Measurements from ENCODE around the gene SCAP.

SCAP gene

DNA sequence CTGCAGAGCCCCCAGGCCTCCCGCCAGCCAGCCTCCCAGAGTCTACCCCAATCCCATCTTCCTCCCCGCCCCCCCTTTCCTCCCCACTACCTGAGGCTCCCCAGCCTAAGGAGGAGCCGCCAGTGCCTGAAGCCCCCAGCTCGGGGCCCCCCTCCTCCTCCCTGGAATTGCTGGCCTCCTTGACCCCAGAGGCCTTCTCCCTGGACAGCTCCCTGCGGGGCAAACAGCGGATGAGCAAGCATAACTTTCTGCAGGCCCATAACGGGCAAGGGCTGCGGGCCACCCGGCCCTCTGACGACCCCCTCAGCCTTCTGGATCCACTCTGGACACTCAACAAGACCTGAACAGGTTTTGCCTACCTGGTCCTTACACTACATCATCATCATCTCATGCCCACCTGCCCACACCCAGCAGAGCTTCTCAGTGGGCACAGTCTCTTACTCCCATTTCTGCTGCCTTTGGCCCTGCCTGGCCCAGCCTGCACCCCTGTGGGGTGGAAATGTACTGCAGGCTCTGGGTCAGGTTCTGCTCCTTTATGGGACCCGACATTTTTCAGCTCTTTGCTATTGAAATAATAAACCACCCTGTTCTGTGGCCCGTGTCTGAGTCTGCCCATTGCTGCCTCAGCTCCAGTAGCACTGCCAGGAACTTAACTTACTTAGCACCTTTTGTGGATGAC lies 62.8 kb downstream of the SCAP start:
- peak; percentile 53 for DNase-seq

DNA sequence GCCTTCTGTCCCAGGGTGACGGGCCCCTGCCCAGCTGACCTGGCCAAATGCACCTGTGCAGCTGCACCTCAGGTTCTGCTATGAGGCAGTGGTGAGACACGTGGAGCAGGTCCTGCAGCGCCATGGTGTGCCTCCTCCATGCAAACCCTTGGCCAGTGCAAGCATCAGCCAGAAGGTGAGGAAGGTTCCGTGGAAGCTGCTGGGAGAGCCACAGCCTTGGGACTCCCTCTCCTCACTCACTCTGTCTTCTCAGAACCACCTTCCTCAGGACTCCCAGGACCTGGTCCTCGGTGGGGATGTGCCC lies 63.3 kb downstream of the SCAP start:
- DNase-seq = no peak

DNA sequence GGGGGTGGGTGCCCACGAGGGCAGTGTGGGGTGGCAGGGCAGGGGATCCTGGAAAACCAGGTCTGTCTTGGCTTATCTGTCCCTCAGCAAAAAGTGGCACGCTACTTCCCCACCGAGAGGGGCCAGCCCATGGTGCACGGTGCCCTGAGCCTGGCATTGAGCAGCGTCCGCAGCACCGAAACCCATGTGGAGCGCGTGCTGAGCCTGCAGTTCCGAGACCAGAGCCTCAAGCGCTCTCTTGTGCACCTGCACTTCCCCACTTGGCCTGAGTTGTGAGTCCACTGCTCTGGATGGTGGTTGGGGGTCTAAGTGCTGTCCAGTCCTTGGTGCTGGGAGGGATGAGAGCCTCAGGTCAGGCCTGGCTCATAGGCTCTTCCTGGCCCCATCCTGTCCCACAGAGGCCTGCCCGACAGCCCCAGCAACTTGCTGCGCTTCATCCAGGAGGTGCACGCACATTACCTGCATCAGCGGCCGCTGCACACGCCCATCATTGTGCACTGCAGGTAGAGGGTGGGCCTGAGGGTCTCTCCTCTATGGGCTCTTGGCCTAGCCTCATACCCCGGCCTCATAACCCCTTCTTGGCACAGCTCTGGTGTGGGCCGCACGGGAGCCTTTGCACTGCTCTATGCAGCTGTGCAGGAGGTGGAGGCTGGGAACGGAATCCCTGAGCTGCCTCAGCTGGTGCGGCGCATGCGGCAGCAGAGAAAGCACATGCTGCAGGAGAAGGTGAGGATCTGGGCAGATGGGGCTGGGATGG lies 63.9 kb downstream of the SCAP start:
- peak; percentile 60 for DNase-seq

DNA sequence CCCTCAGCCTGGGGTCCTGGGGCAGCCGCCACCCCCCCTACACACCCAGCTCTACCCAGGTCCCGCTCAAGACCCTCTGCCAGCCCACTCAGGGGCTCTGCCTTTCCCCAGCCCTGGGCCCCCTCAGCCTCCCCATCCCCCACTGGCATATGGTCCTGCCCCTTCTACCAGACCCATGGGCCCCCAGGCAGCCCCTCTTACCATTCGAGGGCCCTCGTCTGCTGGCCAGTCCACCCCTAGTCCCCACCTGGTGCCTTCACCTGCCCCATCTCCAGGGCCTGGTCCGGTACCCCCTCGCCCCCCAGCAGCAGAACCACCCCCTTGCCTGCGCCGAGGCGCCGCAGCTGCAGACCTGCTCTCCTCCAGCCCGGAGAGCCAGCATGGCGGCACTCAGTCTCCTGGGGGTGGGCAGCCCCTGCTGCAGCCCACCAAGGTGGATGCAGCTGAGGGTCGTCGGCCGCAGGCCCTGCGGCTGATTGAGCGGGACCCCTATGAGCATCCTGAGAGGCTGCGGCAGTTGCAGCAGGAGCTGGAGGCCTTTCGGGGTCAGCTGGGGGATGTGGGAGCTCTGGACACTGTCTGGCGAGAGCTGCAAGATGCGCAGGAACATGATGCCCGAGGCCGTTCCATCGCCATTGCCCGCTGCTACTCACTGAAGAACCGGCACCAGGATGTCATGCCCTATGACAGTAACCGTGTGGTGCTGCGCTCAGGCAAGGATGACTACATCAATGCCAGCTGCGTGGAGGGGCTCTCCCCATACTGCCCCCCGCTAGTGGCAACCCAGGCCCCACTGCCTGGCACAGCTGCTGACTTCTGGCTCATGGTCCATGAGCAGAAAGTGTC lies 64.7 kb downstream of the SCAP start:
- DNase-seq = no peak

DNA sequence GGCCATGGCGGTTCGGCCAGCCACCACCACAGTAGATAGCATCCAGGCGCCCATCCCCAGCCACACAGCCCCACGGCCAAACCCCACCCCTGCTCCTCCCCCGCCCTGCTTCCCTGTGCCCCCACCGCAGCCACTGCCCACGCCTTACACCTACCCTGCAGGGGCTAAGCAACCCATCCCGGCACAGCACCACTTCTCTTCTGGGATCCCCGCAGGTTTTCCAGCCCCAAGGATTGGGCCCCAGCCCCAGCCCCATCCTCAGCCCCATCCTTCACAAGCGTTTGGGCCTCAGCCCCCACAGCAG lies 65.4 kb downstream of the SCAP start:
- no peak for DNase-seq

DNA sequence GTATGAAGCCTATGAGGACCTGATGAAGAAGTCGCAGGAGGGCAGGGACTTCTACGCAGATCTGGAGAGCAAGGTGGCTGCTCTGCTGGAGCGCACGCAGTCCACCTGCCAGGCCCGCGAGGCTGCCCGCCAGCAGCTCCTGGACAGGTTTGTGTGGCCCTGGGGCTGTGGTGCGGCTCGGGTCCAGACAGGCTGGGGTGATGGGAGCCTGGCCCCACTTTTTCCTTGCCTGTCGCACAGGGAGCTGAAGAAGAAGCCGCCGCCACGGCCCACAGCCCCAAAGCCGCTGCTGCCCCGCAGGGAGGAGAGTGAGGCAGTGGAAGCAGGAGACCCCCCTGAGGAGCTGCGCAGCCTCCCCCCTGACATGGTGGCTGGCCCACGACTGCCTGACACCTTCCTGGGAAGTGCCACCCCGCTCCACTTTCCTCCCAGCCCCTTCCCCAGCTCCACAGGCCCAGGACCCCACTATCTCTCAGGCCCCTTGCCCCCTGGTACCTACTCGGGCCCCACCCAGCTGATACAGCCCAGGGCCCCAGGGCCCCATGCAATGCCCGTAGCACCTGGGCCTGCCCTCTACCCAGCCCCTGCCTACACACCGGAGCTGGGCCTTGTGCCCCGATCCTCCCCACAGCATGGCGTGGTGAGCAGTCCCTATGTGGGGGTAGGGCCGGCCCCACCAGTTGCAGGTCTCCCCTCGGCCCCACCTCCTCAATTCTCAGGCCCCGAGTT lies 65.9 kb downstream of the SCAP start:
- DNase-seq = no peak

DNA sequence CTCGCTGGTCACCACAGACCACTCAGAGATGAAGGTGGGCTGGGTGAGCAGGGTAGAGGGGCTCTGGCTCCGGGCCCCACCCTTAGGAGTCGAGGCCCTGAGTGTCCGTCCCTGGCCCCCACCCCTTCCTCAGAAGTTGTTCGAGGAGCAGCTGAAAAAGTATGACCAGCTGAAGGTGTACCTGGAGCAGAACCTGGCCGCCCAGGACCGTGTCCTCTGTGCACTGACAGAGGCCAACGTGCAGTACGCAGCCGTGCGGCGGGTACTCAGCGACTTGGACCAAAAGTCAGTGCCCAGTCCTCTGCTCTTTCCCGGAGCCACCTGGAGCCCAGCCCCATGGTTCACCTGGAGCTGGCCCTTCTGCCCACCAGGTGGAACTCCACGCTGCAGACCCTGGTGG lies 66.5 kb downstream of the SCAP start:
- no peak for DNase-seq

DNA sequence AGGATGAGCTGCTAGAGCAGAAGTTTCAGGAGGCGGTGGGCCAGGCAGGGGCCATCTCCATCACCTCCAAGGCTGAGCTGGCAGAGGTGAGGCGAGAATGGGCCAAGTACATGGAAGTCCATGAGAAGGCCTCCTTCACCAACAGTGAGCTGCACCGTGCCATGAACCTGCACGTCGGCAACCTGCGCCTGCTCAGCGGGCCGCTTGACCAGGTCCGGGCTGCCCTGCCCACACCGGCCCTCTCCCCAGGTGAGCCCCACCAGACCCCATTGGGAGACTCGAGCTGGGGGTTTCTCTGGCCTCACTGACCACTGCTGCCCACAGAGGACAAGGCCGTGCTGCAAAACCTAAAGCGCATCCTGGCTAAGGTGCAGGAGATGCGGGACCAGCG lies 66.9 kb downstream of the SCAP start:
- DNase-seq = no peak

DNA sequence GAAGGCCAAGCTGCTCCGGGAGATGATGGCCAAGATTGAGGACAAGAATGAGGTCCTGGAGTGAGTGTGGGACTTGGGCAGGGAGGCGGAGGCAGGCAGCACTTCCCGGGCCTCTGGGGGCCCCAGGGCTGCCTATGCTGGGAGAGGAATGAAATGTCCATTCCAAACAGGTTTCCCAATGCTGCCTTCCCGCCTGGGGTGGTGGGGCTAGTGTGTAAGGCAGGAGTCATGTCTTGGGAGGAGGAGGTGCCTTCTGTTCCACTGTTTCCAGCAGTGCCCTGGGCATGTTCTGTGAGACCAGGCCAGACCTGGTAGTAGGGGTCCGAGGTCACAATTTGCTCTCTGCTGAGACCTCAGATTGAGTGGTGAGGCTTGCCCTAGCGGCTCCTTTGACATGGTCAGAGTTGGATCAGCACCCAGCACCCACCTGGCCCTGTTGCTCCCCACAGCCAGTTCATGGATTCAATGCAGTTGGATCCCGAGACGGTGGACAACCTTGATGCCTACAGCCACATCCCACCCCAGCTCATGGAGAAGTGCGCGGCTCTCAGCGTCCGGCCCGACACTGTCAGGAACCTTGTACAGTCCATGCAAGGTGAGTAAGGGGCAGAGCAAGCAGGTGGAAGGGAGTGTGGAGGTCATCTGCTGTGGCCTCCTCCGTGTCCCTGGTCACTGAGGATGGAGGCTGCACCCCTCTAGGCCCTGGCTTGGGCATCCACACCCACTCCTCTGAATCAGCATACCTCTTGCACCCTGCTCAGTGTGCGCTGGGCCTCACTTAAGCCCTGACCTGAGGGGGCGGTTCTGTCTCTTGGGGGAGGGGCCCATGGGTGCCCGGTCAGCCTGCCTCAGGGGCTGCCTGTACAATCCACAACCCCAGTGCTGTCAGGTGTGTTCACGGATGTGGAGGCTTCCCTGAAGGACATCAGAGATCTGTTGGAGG lies 67.6 kb downstream of the SCAP start:
- no peak for DNase-seq

DNA sequence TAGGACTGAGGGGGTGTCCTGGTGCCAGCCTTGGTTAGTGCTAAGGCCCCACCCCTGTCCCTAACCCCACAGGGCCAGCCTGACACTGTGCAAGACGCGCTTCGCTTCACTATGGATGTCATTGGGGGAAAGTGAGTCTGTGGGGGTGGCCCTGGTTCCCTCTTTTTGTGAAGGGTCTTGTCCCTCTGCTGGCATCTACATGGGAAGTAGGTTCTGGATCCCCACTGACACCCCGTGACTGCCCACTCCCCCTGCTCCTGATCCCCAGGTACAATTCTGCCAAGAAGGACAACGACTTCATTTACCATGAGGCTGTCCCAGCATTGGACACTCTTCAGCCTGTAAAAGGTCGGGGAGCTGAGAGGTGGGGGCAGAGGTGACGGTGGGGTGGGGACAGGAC lies 68.5 kb downstream of the SCAP start:
- no peak for DNase-seq

DNA sequence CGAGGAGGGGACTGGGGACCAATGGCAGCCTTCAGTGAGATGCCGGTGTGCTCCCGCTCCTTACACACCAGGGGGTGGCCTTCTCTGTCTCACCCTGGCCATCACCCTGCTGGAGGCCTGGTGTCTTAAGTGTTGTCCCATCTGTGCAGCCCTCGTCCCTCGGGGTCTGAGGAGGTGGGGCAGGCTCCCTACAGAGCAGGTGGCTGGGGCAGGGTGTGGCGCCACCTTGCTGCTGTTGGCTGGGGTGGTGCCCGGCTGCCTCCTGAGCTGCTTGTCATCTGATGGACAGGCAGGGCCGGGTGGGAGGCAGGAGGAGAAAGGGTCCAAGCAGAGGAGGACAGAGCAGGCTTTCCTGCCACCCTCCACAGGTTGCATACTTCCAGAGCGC lies 69.0 kb downstream of the SCAP start:
- DNase-seq = no peak

DNA sequence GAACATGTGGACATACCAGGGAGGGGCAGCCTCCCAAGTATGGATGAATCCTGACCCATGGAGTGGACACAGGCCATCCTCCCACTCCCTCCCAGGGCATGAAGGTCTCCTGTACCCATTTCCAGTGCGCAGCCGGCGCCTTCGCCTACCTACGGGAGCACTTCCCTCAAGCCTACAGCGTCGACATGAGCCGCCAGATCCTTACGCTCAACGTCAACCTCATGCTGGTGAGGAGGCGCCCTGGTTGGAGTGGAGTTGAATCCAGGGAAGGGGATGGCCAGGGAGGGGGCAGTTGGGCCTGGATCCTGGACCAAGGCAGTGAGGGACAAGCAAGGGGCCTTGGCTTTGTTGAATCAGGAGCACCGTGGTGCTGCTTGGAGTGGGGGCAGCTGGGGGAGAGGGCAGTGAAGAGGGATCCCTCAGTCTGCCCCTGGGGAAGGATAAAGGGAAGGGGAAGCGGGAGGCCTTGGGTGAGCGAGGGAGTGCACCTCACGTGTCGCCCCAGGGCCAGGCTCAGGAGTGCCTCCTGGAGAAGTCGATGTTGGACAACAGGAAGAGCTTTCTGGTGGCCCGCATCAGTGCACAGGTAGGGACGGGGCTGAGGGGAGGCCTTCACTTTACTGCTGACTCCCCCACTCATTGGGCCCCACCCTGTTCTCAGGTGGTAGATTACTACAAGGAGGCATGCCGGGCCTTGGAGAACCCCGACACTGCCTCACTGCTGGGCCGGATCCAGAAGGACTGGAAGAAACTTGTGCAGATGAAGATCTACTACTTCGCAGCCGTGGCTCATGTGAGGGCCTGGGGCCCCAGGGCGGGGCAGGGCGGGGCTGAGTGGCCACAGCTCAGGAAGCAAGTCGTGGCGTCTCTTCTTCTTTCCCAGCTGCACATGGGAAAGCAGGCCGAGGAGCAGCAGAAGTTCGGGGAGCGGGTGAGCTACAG lies 69.7 kb downstream of the SCAP start:
- DNase-seq = no peak

DNA sequence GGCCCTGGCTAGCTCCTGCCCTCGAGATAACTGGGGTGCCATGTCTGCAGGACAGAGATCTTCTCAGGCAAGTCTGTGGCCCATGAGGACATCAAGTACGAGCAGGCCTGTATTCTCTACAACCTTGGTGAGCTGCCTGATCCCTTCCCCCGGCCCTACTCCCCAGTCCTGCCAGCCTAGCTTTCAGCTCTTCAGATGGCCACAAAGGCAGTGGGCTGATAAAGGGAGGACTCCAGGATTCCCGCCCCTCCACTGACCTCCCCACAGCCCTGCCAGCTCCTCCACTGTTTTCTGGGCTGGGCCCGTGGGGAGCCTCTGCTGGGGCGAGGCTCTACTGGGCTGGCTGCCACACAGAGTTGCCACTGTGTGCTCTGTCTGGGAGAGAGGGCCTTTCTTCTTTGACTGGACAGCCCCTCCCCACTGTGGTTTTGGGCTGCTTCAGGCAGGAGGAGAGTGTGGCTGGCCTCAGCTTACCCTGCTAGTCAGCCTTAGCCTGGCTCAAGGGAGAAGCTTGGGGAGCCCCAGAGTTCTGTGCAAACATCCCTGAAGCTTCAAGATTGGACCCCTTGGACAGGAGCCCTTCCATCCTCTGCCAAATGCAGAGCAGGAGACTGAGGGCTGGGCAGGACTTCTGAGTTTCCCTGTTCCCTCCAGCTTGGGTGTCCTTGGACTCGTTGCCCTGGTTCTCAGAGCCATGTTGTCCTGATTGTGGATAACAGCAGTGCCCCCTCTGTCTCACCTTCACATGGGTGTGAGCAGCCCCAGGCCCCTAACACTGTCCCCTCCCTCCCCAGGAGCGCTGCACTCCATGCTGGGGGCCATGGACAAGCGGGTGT lies 70.6 kb downstream of the SCAP start:
- DNase-seq = no peak

DNA sequence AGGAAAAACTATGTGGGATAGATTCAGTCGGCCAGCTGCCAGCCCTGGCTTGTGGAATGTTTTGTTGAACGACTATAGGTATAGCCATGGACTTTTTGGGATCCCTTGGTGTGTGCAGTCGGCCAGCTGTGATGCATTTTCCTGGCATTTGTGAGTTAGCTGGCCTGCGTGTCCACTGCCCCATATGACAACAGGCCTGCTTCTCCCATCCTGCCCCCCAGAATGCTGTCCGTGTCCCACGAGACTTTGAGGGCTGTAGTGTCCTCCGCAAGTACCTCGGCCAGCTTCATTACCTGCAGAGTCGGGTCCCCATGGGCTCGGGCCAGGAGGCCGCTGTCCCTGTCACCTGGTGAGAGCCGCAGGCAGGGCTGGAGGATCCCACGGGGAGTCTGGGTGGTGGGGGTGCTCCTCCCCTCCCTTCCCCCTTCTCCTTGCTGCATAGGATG lies 71.3 kb downstream of the SCAP start:
- DNase-seq = no peak

DNA sequence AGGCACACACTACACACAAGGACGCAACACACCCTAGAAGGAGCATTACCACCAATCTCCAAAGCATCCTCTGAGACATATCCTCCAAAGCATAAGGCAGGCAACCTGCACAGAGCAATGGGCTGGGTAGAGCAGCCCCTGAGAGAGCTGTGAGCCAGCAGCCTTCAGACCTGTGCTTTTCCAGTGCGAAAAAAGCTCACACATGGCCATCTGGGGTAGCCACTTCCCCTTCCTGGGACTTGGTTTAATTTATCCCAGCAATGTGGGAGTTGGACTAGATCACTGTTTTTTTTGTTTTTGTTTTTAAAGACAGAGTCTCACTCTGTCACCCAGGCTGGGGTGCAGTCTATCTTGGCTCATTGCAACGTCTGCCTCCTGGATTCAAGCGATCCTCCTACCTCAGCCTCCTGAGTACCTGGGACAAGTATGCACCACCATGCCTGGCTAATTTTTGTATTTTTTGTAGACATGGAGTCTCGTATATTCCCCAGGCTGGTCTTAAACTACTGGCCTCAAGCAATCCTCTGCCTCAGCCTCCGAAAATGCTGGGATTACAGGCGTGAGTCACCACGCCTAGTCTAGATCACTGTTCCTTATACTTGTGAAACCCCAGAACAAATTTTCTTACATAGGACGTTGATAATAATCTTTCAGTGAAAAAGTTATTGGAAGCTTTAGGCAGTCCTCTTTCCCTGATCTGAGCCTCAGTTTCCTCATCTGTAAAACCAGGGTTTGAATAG lies 76.0 kb downstream of the SCAP start:
- DNase-seq = no peak

DNA sequence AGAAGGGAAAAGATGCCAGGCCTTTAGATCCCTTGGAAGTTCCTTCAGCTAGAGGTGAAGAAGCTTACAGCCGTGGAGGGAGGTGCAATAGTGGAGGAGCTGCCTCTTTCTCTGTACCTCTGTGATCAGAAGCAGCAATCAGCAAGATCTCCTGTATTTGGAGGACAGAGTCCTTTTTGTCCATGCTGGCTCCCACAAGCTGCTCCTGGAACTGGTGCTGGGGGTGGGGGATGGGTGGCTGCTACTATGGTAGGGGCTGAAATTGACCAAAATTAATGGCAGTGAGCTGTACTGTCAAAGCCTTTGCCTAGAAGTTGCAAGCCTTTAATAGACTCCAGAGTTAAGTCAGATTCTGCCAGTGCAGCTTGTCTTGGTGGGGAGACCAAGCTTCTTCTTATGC lies 76.7 kb downstream of the SCAP start:
- no peak for DNase-seq

DNA sequence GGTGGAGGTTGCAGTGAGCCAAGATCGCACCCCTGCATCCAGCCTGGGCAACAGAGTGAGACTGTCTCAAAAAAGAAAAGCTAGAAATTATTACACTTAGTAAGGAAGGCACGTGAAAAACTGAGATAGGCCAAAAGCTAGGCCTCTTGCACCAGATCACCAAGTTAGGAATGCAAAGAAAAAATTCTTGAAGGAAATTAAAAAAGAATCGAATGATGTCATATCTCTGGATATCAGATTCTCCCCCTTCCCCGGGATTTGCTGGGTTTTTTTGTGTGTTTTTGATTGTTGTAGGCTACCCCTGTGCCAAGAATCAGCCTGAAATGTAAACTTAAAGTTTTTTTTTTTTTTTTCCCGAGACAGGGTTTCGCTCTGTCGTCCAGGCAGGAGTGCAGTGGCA lies 77.5 kb downstream of the SCAP start:
- no peak for DNase-seq

DNA sequence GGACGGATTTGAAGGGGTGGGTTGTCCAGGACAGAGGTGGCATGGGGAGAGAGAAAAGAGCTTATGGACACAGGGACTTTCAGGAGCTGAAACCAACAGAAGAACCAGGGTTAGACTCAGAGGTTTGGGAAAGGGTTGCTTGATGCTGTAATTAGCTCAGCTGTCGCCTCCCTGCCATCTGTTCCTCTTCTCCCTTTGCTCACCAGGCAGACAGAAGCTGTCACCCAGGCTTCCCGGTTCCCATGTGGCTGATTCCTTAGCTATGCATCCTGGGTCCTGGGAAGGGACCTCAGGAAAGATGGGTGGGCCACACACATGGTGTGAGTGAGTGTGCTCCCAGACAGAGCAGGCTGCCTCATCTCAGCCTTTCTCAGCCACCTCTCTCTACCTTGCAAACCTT lies 80.9 kb downstream of the SCAP start:
- DNase-seq = no peak

DNA sequence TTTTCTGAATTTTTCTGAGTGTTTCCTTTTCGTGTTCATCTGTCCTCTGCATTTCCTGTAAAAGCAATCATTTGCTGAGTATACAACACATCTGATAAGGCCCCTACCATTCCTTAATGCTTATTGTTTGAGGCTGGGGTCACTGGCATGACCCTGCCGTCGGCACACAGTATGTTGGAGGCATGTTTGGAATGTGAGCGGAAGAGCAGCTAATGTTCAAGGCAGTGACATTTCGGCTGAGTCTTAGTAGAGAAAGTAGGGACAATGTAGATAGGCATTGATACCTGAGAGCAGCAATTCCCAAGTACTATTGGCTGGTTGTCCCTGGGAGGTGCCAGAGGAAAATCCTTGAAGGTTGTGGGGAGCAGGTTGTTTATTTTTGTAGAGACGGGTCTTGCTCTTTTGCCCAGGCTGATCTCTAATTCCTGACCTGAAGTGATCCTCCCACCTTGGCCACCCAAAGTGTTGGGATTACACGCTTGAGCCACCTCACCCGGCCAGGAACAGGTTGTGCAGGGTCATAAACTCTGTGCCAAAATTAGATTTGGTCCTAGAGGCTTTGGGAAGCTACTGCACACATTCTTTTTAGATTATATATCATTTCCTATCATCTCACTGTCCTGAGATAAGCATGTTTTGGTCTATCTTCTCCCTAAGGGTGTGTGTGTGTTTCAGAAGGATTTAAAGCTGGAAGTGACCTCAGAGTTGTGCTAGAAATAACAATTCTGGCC lies 81.4 kb downstream of the SCAP start:
- DNase-seq = no peak
